Gastrocnemius medialis (tissue), 4 donors: Measurements from ENCODE around the gene FAM124A. TPM values are rescaled to one million over a fixed set of nuclear protein-coding genes. Genes with fewer than 3 reads are reported as not detected.

Source experiments
- ATAC-seq, 2 donors: fragments of 150-250 bp; one replicate each; pipeline ENCODE4 v1.9.1; 2016
- DNase-seq, 2 donors: peaks; one replicate each; pipeline ENCODE4 v3.0.0-alpha.2; 2019
- H3K27ac ChIP-seq, 4 donors: fragments of 200-600 bp; sonication (generic); 1 replicate in 1 of 4; 2 replicates in 3 of 4; pipeline ENCODE4 v1.5.1; 2016 to 2018; ENCODE audit warnings: mild to moderate bottlenecking in 2 of 4, moderate library complexity in 1 of 4
- H3K27me3 ChIP-seq, 3 donors: fragments of 200-600 bp; sonication (generic) in 2 of 3; 1 replicate in 1 of 3; 2 replicates in 2 of 3; pipeline versions ENCODE4 v1.5.1 to v1.6.0; 2016 to 2019; ENCODE audit warnings: mild to moderate bottlenecking in 1 of 3, moderate library complexity in 1 of 3
- H3K36me3 ChIP-seq, 2 donors: fragments of 200-600 bp; sonication (generic) in 1 of 2; one replicate each; pipeline ENCODE4 v1.5.1; 2017 to 2018
- H3K4me1 ChIP-seq, 2 donors: fragments of 200-600 bp; sonication (generic) in 1 of 2; one replicate each; pipeline ENCODE4 v1.5.1; 2016 to 2017; ENCODE audit warnings: mild to moderate bottlenecking in 2 of 2
- H3K4me3 ChIP-seq, 4 donors: fragments of 200-600 bp; sonication (generic) in 3 of 4; 1 replicate in 1 of 4; 2 replicates in 3 of 4; pipeline ENCODE4 v1.5.1; 2016 to 2019; ENCODE audit warnings: mild to moderate bottlenecking in 2 of 4
- H3K9me3 ChIP-seq, 3 donors: fragments of 200-600 bp; sonication (generic) in 2 of 3; 1 replicate in 1 of 3; 2 replicates in 2 of 3; pipeline ENCODE4 v1.5.1; 2016 to 2019
- CTCF ChIP-seq, 5 experiments: fragments of 450-650 bp in 3 of 5; fragments of 200-600 bp in 2 of 5; sonication (generic) in 2 of 5; IDR thresholded peaks in 4 of 5; conservative IDR thresholded peaks in 1 of 5; 1 replicate in 4 of 5; 2 replicates in 1 of 5; pipeline ENCODE4 v1.5.1; 2016 to 2019; ENCODE audit warnings: antibody characterized with exemption in 5 of 5, mild to moderate bottlenecking in 3 of 5, moderate library complexity in 3 of 5
- POLR2A ChIP-seq, 2 donors: fragments of 450-650 bp; IDR thresholded peaks; one replicate each; pipeline ENCODE4 v1.6.1; 2017; ENCODE audit warnings: antibody characterized with exemption in 2 of 2, mild to moderate bottlenecking in 2 of 2, moderate library complexity in 2 of 2
- in situ Hi-C, 4 donors: fragments of 200-750 bp; cut with MboI; loops; one replicate each; pipeline versions ENCODE4 v1.15.0 to v1.8.0; 2017; ENCODE audit warnings: low sequenced_read_pairs in 4 of 4
- intact Hi-C: fragments of 100-400 bp; cut with DNase I; formaldehyde crosslinking; loops from one replicate; pipeline ENCODE4 v1.15.1; 2023; ENCODE audit warnings: low total_unique reads
- total RNA-seq, 4 donors: library from RNA; depleted of rRNA; stranded (reverse); fragments of >200 nt; gene quantifications; one replicate each; pipeline versions ENCODE4 v1.1.0 to v1.2.3, GENCODE V29; 2016

The FAM124A gene
- total RNA-seq, 4 donors from 2014 or later: 0.66 to 2.0 (median 0.81) TPM

GRCh38 chr13:51318015-51318414 is 95.8 kb downstream of the FAM124A start:
- ATAC-seq (no peak), DNase-seq (no peak)
- H3K9me3 ChIP-seq: no peaks in the 10 kb centered on the region
- H3K4me3 ChIP-seq: no peak overlapping the region
- H3K27ac ChIP-seq: no peak overlapping the region
- intact Hi-C loops: no loop called here
- H3K27me3 ChIP-seq: no peaks in the 10 kb centered on the region
- in situ Hi-C loops: no loop called here
- H3K36me3 ChIP-seq: no peaks in the 10 kb centered on the region
- peaks cover 0 to 3% of the 10 kb centered on the region in 2 donors for H3K4me1 ChIP-seq
- no peak for TF ChIP-seq POLR2A (IDR thresholded peaks at IDR 0.05)
- TF ChIP-seq CTCF (IDR thresholded peaks at IDR 0.05 in 4 of 5, conservative IDR thresholded peaks at IDR 0.05 in 1 of 5): no peak

GRCh38 chr13:51318876-51319275 is 96.7 kb downstream of the FAM124A start:
- no peak for DNase-seq
- Histone ChIP-seq H3K9me3 (no peaks in the 10 kb centered on the region), H3K4me3 (no peak overlapping the region), H3K27me3 (no peaks in the 10 kb centered on the region), H3K36me3 (no peaks in the 10 kb centered on the region), H3K27ac (no peak overlapping the region), H3K4me1 (peaks cover 0 to 3% of the 10 kb centered on the region in 2 donors)
- intact Hi-C loops: no loop called here
- in situ Hi-C loops: no loop called here
- TF ChIP-seq CTCF (IDR thresholded peaks at IDR 0.05 in 4 of 5, conservative IDR thresholded peaks at IDR 0.05 in 1 of 5) (no peak), POLR2A (IDR thresholded peaks at IDR 0.05) (no peak)
- ATAC-seq: no peak

GRCh38 chr13:51321836-51322235 is 99.6 kb downstream of the FAM124A start:
- intact Hi-C loops: no loop called here
- in situ Hi-C loops: no loop called here
- Histone ChIP-seq H3K4me1 (no peaks in the 10 kb centered on the region), H3K27me3 (no peaks in the 10 kb centered on the region), H3K9me3 (no peaks in the 10 kb centered on the region), H3K27ac (no peak overlapping the region), H3K4me3 (no peak overlapping the region), H3K36me3 (no peaks in the 10 kb centered on the region)
- DNase-seq: no peak
- no peak for TF ChIP-seq CTCF (IDR thresholded peaks at IDR 0.05 in 4 of 5, conservative IDR thresholded peaks at IDR 0.05 in 1 of 5)
- TF ChIP-seq POLR2A (IDR thresholded peaks at IDR 0.05): no peak
- ATAC-seq: no peak

GRCh38 chr13:51322826-51323225 is 100.6 kb downstream of the FAM124A start:
- TF ChIP-seq CTCF (IDR thresholded peaks at IDR 0.05 in 4 of 5, conservative IDR thresholded peaks at IDR 0.05 in 1 of 5): no peak
- TF ChIP-seq POLR2A (IDR thresholded peaks at IDR 0.05): no peak
- Histone ChIP-seq H3K27ac (no peak overlapping the region), H3K27me3 (no peaks in the 10 kb centered on the region), H3K4me3 (no peak overlapping the region), H3K36me3 (no peaks in the 10 kb centered on the region), H3K9me3 (no peaks in the 10 kb centered on the region), H3K4me1 (no peaks in the 10 kb centered on the region)
- DNase-seq: no peak
- no peak for ATAC-seq
- intact Hi-C loops (no loop called here), in situ Hi-C loops (no loop called here)

- Histone ChIP-seq H3K36me3 (no peaks in the 10 kb centered on the region), H3K4me1 (no peaks in the 10 kb centered on the region), H3K4me3 (no peak overlapping the region), H3K9me3 (no peaks in the 10 kb centered on the region), H3K27ac (no peak overlapping the region), H3K27me3 (no peaks in the 10 kb centered on the region)
- DNase-seq: no peak
- no peak for TF ChIP-seq CTCF (IDR thresholded peaks at IDR 0.05 in 4 of 5, conservative IDR thresholded peaks at IDR 0.05 in 1 of 5)
- no peak for TF ChIP-seq POLR2A (IDR thresholded peaks at IDR 0.05)
- no peak for ATAC-seq
- intact Hi-C loops: no loop called here
- in situ Hi-C loops: no loop called here
These were observed 101.8 kb downstream of the FAM124A start for GRCh38 chr13:51323824-51324511.
